Nephron (organoid): Measurements from ENCODE around the gene STK32C.

ENCODE experiments used
- H3K27ac Mint-ChIP-seq, 3 experiments: 2 replicates each; pipeline ENCODE4 v1.8.0; 2020; ENCODE audit warnings: mixed read lengths in 3 of 3, mild to moderate bottlenecking in 2 of 3, moderate library complexity in 1 of 3
- H3K27me3 Mint-ChIP-seq: 2 replicates; pipeline ENCODE4 v1.8.0; 2021; ENCODE audit warnings: low read depth, mild to moderate bottlenecking, moderate library complexity, mixed read lengths
- H3K36me3 Mint-ChIP-seq: 2 replicates; pipeline ENCODE4 v1.8.0; 2020; ENCODE audit warnings: low read depth, mixed read lengths
- H3K4me1 Mint-ChIP-seq: 2 replicates; pipeline ENCODE4 v1.8.0; 2020; ENCODE audit warnings: mixed read lengths
- H3K4me3 Mint-ChIP-seq, 3 experiments: 2 replicates each; pipeline ENCODE4 v1.8.0; 2020; ENCODE audit warnings: mild to moderate bottlenecking in 3 of 3, mixed read lengths in 3 of 3, moderate library complexity in 2 of 3
- H3K9me3 Mint-ChIP-seq: 2 replicates; pipeline ENCODE4 v1.8.0; 2020; ENCODE audit warnings: mixed read lengths
- TF ChIP-seq, protein P1 (sequence below), 3 experiments: fragments of 200-600 bp; sonication (generic); IDR thresholded peaks; one replicate each; pipeline ENCODE4 v1.5.0; 2021; ENCODE audit warnings: antibody characterized with exemption in 3 of 3; ENCODE audit not compliant: unreplicated experiment in 3 of 3

The STK32C gene

DNA sequence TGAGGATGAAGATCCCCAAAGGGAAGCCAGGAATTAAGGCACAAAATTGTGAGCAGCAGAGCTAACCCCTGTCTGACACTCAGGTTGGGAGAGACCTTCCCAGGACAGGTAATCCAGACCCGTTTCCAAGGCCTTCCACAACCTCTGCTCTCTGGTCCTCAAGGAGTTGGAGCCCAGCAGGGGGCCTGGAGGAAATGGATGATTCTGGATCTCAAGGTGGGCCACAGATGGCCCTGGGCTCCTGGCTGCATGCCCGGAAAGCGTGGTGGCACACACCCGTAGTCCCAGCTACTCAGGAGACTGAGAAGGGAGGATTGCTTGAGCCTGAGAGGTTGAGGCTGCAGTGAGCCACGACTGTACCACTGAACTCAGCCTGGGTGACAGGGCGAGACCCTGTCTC, 78.7 kb downstream of the STK32C start:
- Mint-ChIP-seq H3K27me3 (no peaks in the 10 kb centered on the region), H3K9me3 (no peaks in the 10 kb centered on the region), H3K36me3 (no peaks in the 10 kb centered on the region), H3K4me1 (peaks cover 20% of the 10 kb centered on the region), H3K4me3 (no peak overlapping the region), H3K27ac (no peak overlapping the region)
- TF ChIP-seq, protein P1, sequence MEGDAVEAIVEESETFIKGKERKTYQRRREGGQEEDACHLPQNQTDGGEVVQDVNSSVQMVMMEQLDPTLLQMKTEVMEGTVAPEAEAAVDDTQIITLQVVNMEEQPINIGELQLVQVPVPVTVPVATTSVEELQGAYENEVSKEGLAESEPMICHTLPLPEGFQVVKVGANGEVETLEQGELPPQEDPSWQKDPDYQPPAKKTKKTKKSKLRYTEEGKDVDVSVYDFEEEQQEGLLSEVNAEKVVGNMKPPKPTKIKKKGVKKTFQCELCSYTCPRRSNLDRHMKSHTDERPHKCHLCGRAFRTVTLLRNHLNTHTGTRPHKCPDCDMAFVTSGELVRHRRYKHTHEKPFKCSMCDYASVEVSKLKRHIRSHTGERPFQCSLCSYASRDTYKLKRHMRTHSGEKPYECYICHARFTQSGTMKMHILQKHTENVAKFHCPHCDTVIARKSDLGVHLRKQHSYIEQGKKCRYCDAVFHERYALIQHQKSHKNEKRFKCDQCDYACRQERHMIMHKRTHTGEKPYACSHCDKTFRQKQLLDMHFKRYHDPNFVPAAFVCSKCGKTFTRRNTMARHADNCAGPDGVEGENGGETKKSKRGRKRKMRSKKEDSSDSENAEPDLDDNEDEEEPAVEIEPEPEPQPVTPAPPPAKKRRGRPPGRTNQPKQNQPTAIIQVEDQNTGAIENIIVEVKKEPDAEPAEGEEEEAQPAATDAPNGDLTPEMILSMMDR (IDR thresholded peaks at IDR 0.05; ENCODE audit: unreplicated experiment in 3 of 3) = no peak

DNA sequence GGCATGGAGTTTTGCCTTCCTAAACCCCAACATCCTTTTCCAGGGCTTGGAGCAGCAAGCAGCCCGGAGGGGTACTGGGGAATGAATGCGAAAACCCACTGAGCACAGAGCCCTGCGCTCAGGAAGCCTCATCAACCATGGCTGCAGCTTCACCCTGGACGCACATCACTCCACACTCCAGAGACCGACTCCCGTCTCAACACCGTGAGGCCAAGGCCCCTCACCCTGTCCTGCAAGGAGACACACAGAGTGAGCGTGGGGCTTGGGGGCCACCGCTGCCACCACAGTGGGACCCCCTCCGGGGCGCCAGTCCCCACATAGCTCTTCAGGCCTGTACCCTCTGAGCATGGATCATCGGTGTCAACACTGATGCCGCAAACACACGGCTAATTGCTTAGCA, 79.1 kb downstream of the STK32C start:
- H3K9me3 Mint-ChIP-seq = no peaks in the 10 kb centered on the region
- TF ChIP-seq, protein P1 (IDR thresholded peaks at IDR 0.05; ENCODE audit: unreplicated experiment in 3 of 3) = no peak
- H3K4me3 Mint-ChIP-seq = no peak overlapping the region

DNA sequence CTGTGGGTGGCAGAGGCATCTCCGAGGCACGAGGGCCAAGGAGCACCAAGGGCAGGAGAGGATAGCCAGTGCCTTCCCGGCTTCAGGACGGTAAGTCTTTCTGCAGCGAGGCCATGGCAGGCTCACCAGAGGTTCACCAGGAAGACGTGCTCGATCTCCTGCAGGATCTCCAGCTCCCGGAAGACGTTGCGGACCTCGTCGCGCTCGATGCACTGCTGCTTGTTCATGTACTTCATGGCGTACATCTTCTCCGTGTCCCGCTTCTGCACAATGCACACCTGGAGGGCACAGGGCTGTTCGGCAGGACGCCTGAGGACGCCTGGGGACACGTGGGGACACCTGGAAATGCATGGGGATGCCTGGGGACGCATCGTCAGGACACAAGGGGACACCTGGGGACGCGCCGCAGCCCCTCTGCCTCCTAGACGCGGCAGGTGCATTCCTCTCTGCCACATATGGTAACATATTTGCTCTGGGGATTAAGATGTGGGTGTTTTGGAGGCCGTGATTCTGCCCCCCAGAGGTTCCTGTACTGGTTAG, 79.8 kb downstream of the STK32C start:
- Mint-ChIP-seq H3K4me3 (no peak overlapping the region), H3K27me3 (no peaks in the 10 kb centered on the region), H3K4me1 (peaks cover 20% of the 10 kb centered on the region), H3K9me3 (no peaks in the 10 kb centered on the region), H3K36me3 (no peaks in the 10 kb centered on the region), H3K27ac (no peak overlapping the region)
- TF ChIP-seq, protein P1 (IDR thresholded peaks at IDR 0.05; ENCODE audit: unreplicated experiment in 3 of 3) = no peak

More for the DNA sequence above, 79.1 kb downstream of the STK32C start:
- Mint-ChIP-seq H3K4me1 (peaks cover 20% of the 10 kb centered on the region), H3K27me3 (no peaks in the 10 kb centered on the region), H3K36me3 (no peaks in the 10 kb centered on the region), H3K27ac (no peak overlapping the region)

DNA sequence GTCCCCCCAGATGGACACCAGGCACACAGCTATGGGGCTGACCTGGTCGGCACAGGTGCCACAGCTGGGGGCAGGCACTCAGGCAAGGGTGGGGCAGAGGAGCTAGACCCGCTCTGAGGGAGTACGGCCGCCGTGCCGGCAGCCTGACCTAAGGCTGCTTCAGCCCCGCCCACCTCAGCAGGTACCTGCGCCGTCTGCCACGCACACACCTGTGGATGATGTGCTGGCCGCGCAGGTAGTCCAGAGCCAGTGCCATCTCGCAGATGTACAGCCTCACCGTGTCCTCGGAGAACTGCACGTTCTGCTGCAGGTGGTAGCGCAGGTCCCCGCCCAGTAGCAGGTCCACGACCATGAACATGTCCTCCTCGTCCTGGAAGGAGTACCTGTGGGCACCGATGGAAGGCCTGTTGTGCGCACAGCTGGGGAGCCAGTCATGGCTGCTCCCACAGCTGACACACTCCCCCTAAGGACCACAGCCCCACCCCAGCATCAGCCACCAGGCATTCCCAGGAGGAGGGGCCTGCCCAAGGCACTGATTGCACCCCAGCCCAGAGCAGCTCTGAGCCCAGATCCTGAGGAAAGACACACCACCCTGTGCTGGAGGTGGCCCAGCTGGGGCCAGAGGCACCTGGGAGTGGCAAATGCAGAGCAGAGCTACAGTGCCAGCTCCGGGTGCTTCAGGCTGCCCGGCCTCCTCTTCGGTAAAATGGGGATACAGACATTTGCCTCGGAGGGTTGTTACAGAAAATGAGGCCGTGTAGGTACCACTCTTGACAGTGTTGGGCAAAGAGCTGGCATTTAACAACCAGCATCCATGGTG, 81.0 kb downstream of the STK32C start:
- H3K27ac Mint-ChIP-seq = no peak overlapping the region
- no peak overlapping the region for H3K4me3 Mint-ChIP-seq
- H3K27me3 Mint-ChIP-seq = peaks cover 3% of the 10 kb centered on the region
- peaks cover 15% of the 10 kb centered on the region for H3K4me1 Mint-ChIP-seq
- no peaks in the 10 kb centered on the region for H3K9me3 Mint-ChIP-seq
- TF ChIP-seq, protein P1 (IDR thresholded peaks at IDR 0.05; ENCODE audit: unreplicated experiment in 3 of 3) = no peak
- no peaks in the 10 kb centered on the region for H3K36me3 Mint-ChIP-seq

DNA sequence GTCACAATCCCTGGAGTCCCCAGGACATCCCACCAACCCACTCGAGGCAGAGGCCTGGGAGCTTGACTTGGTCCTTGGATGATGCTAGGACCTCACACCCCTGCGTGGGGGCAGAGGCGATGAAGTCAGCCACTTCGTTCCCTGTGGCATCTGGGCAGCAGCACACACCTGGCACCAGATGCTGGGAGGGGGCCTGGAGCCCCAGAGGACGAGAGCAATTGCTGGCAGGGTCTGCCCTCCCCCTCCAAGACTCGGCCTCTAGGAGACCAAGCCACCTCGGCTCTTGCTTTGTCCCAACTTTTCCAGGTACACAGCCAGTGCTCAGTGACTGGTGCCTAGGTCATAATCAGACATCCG, 81.9 kb downstream of the STK32C start:
- Mint-ChIP-seq H3K27me3 (peaks cover 3% of the 10 kb centered on the region), H3K36me3 (no peaks in the 10 kb centered on the region), H3K27ac (no peak overlapping the region), H3K4me1 (peaks cover 8% of the 10 kb centered on the region), H3K9me3 (no peaks in the 10 kb centered on the region), H3K4me3 (no peak overlapping the region)
- TF ChIP-seq, protein P1 (IDR thresholded peaks at IDR 0.05; ENCODE audit: unreplicated experiment in 3 of 3) = no peak
